Erythroblast (primary cell): ENCODE results near the gene ZNF451.
"Not testable (repeated sequence)": the region's sequence is repeated elsewhere in the genome, so short reads cannot be mapped to it uniquely, and the experiment has no call there.

Experiments used
- DNase-seq, 2 experiments: peaks; one replicate each; lab custom pipeline; 2025; lab: John Stamatoyannopoulos, UW
- GATA1 ChIP-seq: IDR thresholded peaks from 2 replicates; pipeline ENCODE4 v1.6.1; 2011; ENCODE audit warnings: low read depth, mild to moderate bottlenecking, control low read depth, low read length, moderate library complexity
- POLR2A ChIP-seq: IDR thresholded peaks from 2 replicates; pipeline ENCODE4 v1.6.1; 2011; ENCODE audit warnings: mild to moderate bottlenecking, low read length

Gene ZNF451

GRCh38 chr6:57075092-57075491 is 14.9 kb upstream of the ZNF451 start:
- DNase-seq = no peak
- TF ChIP-seq GATA1 = no peak
- TF ChIP-seq POLR2A = no peak

GRCh38 chr6:57078531-57079207 is 11.3 kb upstream of the ZNF451 start:
- no peak for TF ChIP-seq POLR2A
- TF ChIP-seq GATA1 = no peak
- no peak for DNase-seq

- no peak for DNase-seq
- TF ChIP-seq POLR2A = no peak
- no peak for TF ChIP-seq GATA1
Measured at GRCh38 chr6:57085471-57085870, 4.5 kb upstream of the ZNF451 start.

GRCh38 chr6:57086843-57087242 is 3.1 kb upstream of the ZNF451 start:
- no peak for DNase-seq
- no peak for TF ChIP-seq GATA1
- no peak for TF ChIP-seq POLR2A

GRCh38 chr6:57087916-57088315 is 2.1 kb upstream of the ZNF451 start:
- TF ChIP-seq POLR2A (no peak), GATA1 (no peak)
- DNase-seq = peak in 1 of 2 experiments; percentile 21

GRCh38 chr6:57089265-57089664 is 723 bp upstream of the ZNF451 start:
- no peak for DNase-seq
- TF ChIP-seq POLR2A (no peak), GATA1 (no peak)

GRCh38 chr6:57090458-57091067 is 575 bp downstream of the ZNF451 start:
- not testable (repeated sequence) for DNase-seq

- peak; percentile 11 to 51 for DNase-seq
Measured at GRCh38 chr6:57091375-57091774, 1.4 kb downstream of the ZNF451 start.

- TF ChIP-seq GATA1 (no peak), POLR2A (no peak)
Measured at GRCh38 chr6:57094689-57095088, 4.7 kb downstream of the ZNF451 start.

GRCh38 chr6:57097596-57097995 is 7.6 kb downstream of the ZNF451 start:
- no peak for DNase-seq

More at GRCh38 chr6:57094689-57095088, 4.7 kb downstream of the ZNF451 start:
- DNase-seq = no peak

GRCh38 chr6:57102976-57103375 is 13.0 kb downstream of the ZNF451 start:
- TF ChIP-seq GATA1 (no peak), POLR2A (no peak)
- peak in 1 of 2 experiments; percentile 6 for DNase-seq

More at GRCh38 chr6:57097596-57097995, 7.6 kb downstream of the ZNF451 start:
- TF ChIP-seq GATA1 (no peak), POLR2A (no peak)

- peak; percentile 25 to 32 for DNase-seq
- TF ChIP-seq POLR2A (no peak), GATA1 (no peak)
Measured at GRCh38 chr6:57104336-57104735, 14.3 kb downstream of the ZNF451 start.

GRCh38 chr6:57106990-57107389 is 17.0 kb downstream of the ZNF451 start:
- no peak for DNase-seq

GRCh38 chr6:57108691-57109090 is 18.7 kb downstream of the ZNF451 start:
- no peak for DNase-seq

More at GRCh38 chr6:57106990-57107389, 17.0 kb downstream of the ZNF451 start:
- no peak for TF ChIP-seq GATA1
- no peak for TF ChIP-seq POLR2A

GRCh38 chr6:57109880-57110279 is 19.9 kb downstream of the ZNF451 start:
- TF ChIP-seq POLR2A (no peak), GATA1 (no peak)
- no peak for DNase-seq

More at GRCh38 chr6:57108691-57109090, 18.7 kb downstream of the ZNF451 start:
- TF ChIP-seq POLR2A (no peak), GATA1 (no peak)

- no peak for DNase-seq
- TF ChIP-seq GATA1 = no peak
- TF ChIP-seq POLR2A = no peak
Measured at GRCh38 chr6:57113105-57113504, 23.1 kb downstream of the ZNF451 start.
